SW480 (cell line): ENCODE data around the gene EHD4.
A peak's percentile ranks its signal among the peaks of the same experiment; 100 is the strongest.

ENCODE experiments used
- DNase-seq: peaks from one replicate; pipeline ENCODE4 v3.0.0-alpha.2; 2016; ENCODE audit warnings: low spot score

The EHD4 gene

DNA sequence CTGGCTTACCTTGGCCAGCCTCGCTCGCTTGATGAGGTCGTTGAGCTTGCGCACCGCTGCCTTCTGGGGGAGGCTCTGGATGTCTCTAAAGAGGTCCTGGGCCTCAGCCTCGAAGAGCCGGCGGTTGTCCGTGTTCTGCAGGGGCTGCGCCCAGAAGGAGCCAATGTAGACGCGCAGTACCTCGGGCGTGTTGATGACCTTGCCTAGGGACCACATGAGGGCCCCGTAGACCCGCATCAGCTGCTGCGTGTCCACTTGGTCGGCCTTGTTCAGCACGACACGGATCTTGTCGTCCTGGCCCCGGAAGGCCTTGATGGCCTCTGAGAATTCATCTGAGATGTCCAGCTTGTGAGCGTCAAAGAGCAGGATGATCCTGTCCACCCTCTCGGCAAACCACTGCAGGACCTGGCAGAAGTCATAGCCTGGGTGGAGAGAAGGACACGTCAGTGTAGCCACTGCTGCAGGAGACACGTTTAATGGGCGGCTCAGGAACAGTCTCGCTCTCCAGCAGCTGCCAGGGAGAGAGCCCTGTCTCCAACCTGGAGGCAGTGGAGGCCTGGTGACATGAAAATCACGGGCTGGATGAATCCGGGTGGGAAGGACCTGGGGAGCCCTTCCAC, 53.0 kb downstream of the EHD4 start:
- DNase-seq = no peak

DNA sequence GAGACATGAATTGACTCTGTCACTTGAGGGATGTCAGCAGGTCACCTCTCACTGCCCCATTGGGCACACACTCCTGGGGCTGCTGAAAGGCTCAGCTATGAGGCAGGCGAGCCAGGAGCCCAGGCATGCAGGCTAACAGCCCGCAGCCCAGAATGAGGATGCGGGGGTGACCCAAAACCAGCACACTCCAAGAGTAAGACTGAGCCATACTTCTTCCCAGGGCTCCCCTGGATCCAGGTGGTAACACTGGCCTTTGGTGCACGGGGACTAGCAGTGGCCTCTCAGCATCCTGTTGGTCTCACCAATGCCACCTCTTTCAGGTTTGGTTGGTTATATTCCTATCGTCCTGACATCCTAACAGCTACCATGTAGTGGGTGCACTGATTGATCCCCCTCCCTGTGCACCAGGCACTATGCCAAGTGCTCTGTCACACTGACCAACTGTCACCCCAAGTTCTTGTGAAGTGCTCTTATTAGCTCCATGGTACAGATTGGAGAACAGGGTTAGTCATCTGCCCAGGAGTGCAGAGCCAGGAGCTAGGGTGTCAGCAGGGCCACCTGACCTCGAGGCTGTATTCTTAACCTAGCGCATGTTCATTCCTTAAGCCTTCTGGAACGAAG, 53.7 kb downstream of the EHD4 start:
- DNase-seq = no peak

DNA sequence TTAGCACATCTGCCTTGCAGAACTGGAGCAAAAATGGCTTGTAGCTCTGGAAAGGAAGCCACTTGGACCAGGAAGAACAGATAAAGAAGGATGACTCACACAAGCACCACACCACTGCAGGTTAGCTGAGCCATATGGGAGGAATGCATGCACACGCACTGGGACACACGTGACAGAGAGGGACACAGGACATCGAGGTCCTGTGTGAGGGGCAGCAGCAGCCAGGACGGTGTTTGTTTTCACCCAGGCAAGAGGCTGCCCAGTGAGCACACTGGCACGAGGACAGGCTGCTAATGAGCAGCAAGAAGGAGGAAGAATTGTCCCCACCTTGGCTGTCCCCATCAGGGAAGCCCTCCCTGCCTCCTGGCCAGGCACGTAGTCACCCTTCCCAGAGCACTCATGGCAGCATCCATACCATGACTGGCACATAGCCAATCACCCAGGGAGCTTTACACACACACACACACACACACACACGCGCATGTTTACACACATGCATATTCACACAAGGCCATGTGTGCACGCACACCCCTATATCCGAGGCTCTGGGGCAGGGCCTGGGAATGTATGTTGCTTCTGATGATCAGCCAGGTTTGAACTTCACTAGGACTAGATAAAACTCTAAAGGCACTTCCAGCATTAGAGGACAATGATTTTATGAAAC, 54.5 kb downstream of the EHD4 start:
- DNase-seq = peak; percentile 77

DNA sequence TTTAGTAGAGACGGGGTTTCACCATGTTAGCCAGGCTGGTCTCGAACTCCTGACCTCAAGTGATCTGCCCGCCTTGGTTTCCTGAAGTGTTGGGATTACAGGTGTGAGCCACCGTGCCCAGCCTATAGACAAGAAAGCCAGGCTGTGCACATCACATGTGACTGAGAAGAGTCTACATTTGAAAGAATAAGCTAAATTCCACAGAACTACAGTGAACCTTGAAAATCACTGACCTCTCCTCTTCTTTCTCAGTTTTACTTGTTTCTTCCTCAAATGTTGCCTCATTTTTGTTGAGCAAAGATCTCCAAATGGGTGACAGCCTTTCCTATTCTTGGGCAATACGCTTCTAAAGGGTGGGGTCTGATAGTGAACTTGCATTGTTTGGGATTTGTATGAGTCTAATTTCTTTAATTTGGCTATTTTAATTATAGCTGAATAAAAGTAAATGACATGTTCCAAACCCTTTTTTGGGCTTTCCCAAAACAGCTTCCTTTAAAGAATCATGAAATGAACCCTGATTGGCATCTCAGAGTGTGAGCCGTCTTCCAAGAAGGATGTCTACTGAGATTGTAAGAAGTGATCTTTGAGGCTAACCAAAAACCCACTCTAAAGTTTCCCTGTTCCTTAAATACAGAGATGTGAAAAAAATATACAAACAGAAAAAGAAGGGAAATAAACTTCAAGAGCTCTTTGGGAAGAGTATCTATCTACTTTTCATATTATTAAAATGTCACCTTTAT, 56.9 kb downstream of the EHD4 start:
- DNase-seq = no peak

DNA sequence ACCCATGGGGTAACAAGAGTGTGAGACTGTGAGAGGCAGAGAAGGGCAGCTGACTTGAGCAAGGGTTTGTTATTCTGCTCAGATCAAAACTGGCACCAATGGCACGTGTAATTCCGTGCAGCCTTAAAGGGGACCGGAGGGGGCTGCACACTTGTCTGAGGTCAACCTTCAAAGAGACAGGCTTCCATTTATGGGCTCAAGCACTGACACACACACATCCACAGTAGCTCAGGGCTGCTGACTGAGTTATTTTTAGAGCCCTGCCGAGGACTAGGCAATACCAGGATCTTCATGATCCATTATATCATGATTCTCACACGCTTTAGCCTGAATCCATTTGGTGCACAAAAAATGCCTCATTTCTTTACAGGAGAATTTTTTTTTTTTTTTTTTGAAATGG, 57.9 kb downstream of the EHD4 start:
- DNase-seq = no peak

- DNase-seq = no peak
Measured at GRCh38 chr15:41913256-41913655, 59.1 kb downstream of the EHD4 start.

- DNase-seq = no peak
Measured at GRCh38 chr15:41911691-41912345, 60.5 kb downstream of the EHD4 start.

- no peak for DNase-seq
Measured at GRCh38 chr15:41908736-41909461, 63.5 kb downstream of the EHD4 start.

DNA sequence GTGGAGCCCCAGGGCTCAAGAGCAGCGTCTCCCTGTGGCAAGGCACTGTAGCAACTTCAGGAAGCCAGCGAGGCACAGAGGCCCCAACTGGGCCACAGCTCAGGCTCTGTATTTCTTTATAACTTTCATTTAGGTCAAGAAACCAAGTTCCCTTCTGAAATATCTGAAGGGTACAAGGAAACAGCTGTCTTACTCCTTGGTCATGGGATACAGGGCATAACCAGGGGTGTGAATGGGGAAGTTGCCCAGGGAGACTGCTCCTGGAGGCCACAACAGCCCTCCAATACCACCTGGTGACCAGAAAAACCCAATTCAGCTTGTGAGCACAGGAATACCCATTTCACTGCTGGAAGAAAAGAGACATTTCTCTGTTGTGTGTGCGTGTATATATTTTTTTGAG, 65.2 kb downstream of the EHD4 start:
- no peak for DNase-seq

- DNase-seq = no peak
Measured at GRCh38 chr15:41906608-41907007, 65.7 kb downstream of the EHD4 start.

DNA sequence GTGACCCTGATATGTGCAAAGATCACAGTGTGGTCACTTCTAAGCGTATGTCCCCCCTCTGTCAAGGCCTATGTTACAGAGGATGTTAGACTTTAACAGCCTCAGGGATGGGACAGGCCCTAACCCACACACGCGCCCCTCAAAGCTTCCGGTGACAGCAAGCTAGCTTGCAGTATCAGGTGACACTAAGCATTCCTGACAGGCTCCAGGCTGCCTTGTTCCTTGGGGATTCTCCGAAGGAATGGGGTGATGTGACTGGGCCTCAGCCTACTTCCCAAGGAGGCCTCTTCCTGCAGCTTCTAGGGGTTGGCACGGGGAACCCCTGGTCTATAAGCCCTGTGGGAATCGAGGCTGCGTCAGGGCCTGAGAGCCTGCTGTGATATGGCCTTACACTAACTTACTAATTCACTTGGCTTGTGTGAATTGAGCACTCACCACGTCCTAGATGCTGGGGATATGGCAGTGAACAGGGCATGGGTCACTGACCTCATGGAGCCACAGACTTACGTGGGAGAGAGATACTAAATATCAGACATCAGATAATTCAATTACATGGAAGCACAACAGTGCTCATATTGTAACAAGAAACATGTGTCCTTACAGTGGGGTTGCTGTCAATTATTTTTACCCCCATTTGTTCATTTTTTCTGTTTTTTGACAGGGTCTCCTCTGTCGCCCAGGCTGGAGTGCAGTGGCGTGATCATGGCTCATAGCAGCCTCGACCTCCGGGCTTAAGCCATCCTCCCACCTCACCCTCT, 67.1 kb downstream of the EHD4 start:
- no peak for DNase-seq

GRCh38 chr15:41904541-41905005, 67.8 kb downstream of the EHD4 start:
- peak; percentile 49 for DNase-seq

DNA sequence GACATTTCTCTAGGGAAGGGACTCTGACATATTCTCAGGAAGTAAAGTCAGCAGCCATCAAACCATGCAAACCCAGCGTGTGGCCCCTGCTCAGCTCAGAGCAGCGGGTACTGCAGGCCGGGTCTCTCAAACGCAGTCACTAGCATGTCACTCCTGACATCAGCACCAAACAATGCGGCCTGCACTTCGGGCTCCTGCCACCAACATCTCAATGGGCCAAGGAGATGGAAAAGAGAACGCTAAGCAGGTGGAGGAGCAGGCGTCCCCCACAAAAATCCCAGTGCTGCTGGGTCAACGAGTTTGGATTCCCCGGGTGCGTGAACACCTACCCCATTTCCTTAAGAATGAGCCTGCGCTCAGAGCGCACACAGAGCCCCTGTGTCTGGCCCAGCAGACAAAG, 68.6 kb downstream of the EHD4 start:
- DNase-seq = no peak

GRCh38 chr15:41901431-41901830, 70.9 kb downstream of the EHD4 start:
- no peak for DNase-seq

DNA sequence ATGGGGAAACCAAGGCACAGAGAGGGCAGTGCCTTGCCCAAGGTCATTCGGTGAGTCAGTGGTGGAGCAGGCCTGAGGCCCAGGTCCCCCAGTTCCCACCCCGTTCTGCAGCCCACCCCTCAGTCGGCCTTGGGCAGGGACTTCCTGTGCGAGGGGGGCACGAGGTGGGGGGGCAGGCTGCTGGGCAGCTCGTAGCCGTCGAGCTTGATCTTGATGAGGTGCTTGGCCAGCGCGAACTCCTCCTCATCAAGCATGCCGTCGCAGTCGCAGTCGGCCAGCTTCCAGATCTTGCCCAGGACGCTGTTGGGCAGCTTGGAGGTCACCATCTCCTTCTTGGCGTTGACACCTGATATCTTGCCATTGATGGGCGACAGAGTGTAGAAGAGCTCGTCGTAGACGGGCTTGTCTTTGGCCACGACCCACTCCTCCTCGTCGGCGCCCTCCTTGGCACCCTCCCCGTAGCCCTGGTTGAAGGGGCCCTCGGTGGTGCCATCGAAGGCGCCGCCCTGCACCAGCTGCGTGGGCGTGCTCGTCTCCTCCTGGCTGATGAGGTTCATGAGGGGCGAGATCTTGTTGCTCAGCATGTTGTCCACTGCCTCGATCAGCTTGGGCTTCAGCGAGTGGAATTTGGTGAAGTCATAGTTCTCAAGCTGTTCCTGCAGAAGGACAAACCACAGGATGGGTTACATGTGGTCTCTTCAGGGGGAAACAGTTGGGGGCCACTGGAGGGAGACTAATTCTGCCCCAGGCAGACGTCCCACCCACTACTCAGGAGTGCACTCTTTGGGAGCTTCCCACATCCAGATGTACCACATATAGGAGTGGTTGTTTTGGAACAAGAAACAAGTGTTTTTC, 71.6 kb downstream of the EHD4 start:
- DNase-seq = no peak

GRCh38 chr15:41899854-41900442, 72.4 kb downstream of the EHD4 start:
- no peak for DNase-seq

DNA sequence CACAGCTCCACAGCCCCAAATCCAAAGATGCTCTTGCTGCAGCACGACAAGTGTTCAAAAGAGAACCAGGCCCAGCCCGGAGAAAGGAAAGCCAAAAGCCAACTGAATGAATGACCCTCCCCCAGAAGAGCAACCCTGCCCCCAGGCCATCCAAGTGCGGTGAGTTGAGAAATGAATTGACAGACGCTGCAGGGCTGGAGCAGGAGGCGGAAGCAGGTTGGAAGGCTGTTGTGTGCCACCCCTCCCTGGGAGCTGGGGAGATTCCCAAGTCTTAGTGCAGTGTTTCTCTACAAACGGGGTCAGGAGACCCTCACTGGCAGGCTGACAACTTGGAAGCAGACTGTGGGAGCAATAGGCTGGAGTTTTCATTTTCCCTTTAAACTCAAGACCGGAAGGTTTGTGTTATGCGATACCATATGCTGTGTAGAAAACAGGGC, 75.0 kb downstream of the EHD4 start:
- no peak for DNase-seq

DNA sequence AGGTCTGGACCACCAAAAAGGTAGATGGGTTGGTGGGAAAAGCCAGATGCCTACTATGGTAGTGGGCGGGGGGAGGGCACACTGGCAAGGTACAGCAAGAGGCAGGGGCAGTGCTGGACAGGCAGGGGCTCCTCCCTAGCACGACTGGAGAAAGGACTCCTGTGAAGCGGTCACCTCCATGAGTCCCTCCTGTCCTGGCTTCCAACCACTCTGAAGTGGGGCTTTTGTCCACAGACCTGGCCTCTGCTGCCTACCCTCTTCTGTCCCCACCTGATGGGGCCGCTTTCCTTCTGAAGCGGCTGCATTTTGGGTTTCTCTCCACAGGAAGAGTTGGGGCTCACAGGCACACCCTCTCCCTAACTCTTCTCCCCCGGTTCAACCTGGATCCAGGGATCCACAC, 75.8 kb downstream of the EHD4 start:
- DNase-seq = no peak

DNA sequence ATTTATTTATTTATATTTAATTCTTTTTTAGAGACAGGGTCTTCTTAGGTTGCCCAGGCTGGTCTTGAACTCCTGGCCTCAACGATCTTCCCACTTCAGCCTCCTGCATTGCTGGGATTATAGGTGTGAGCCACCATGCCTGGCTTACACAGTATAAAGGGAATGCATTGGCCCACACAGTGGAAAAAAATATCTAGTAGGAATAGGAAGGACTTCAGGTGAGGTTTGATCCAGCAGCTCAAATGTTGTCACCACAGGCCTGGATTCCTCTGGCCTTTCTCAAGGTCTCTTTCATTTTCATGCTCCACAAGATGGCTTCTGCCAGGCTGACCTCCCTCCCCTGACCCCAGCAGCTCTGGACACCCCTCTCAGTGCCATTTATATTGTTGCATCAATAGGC, 76.4 kb downstream of the EHD4 start:
- no peak for DNase-seq
